H7 (cell line): ENCODE data around the gene TAPBPL. TPM values are rescaled to one million over a fixed set of nuclear protein-coding genes. Genes with fewer than 3 reads are reported as not detected.
A peak's percentile ranks its signal among the peaks of the same experiment; 100 is the strongest.

Experiments
- DNase-seq: peaks from one replicate; pipeline ENCODE4 v3.0.0; 2012
- H3K27me3 ChIP-seq: 2 replicates; pipeline ENCODE4 v1.6.0; 2011; ENCODE audit warnings: mild to moderate bottlenecking, low read length; ENCODE audit not compliant: control insufficient read depth, insufficient read depth
- H3K36me3 ChIP-seq: replicated peaks from 2 replicates; pipeline ENCODE4 v1.5.1; 2011; ENCODE audit warnings: low read length; ENCODE audit not compliant: control insufficient read depth, insufficient read depth
- H3K4me3 ChIP-seq: 2 replicates; pipeline ENCODE4 v1.5.1; 2011; ENCODE audit warnings: low read depth, mild to moderate bottlenecking, control low read depth, low read length, moderate library complexity; ENCODE audit not compliant: insufficient read depth
- total RNA-seq: library from RNA; depleted of rRNA; stranded (reverse); fragments of >200 nt; shearing (Covaris generic); gene quantifications from 2 replicates; pipeline ENCODE4 v1.2.3, GENCODE V29; 2014; rRNA removed

TAPBPL gene, protein sequence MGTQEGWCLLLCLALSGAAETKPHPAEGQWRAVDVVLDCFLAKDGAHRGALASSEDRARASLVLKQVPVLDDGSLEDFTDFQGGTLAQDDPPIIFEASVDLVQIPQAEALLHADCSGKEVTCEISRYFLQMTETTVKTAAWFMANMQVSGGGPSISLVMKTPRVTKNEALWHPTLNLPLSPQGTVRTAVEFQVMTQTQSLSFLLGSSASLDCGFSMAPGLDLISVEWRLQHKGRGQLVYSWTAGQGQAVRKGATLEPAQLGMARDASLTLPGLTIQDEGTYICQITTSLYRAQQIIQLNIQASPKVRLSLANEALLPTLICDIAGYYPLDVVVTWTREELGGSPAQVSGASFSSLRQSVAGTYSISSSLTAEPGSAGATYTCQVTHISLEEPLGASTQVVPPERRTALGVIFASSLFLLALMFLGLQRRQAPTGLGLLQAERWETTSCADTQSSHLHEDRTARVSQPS
- total RNA-seq: 0.62 and 1.0 TPM in 2 replicates

DNA sequence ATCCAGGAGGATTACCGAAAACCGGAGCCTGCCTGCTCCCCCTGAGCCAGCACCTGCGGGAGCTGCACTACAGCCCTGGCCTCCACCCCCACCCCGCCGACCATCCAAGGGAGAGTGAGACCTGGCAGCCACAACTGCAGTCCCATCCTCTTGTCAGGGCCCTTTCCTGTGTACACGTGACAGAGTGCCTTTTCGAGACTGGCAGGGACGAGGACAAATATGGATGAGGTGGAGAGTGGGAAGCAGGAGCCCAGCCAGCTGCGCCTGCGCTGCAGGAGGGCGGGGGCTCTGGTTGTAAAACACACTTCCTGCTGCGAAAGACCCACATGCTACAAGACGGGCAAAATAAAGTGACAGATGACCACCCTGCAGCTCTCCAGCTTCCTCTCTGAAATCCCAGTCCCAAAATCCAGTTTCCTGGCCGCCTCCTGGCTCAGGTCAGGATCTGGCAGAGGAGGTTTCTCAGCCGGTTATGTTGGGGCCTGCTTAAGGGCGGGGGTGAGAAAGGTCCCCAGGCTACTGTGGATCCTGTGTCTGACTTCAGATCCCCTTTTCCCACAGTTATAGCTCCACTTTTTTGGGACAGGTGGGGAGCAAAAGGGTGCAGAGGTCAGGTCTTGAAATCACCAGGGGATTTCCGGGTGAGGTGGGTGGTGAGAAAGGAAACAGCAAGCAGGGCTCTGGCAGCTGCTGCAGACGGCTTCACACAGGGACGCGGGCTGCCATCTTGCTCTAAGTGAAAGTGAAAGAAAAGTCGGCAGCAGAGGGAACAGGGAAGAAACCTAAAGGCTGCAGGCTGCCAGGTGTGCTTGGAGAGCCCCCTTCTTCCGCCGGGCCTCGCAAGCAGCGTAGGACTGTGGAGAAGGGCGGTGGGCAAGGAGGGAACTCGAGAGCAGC lies at the start of gene TAPBPL:
TAPBPL (plus strand) TSS at position 695 of the 897 bp plus-strand sequence. CDS start 207 bp downstream, outside the sequence.
- DNase-seq: peak; percentile 88
- peak within 1 kb of the TSS; percentile 12; the same call in 1 of the 2 replicates for H3K4me3 ChIP-seq
- H3K27me3 ChIP-seq: no peaks in the 10 kb centered on the region
- no peaks in the 10 kb centered on the region for H3K36me3 ChIP-seq

DNA sequence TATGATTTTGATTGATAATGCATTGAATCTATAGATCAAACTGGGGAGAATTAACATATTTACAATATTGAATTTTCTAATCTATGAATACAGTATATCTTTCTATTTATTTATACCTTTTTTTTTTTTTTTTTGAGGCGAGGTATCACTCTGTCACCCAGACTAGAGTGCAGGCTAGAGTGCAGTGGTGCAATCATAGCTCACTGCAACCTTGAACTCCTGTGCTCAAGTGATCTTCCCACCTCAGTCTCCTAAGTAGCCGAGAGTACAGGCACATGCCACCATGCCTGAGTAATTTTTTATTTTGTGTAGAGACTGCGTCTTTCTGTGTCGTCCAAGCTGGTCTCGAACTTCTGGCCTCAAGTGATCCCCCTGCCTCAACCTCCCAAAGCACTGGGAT lies 47.5 kb upstream of the TAPBPL start:
- no peak for DNase-seq
- H3K27me3 ChIP-seq: no peaks in the 10 kb centered on the region
- no peak overlapping the region for H3K4me3 ChIP-seq
- no peaks in the 10 kb centered on the region for H3K36me3 ChIP-seq

DNA sequence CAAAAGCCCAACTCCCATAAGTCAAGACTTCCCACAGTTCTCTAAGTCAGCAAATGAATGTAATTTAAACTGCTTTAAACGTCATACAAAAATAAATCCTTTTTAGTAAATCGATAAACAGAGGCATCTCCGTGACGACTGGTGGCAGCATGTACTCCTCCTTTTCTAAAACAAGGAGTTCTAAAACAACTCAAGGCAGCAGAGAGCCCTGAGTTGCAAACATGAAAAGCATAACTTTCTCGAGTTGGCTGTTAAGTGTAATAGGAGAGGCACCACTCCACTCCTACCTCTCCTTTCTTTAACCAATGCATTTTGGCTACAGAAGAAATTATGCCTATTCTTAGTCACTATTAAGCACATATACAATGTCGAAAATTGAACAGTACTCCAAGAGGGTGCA lies 45.9 kb upstream of the TAPBPL start:
- Histone ChIP-seq H3K27me3 (no peaks in the 10 kb centered on the region), H3K4me3 (no peak overlapping the region), H3K36me3 (no peaks in the 10 kb centered on the region)
- DNase-seq: no peak

GRCh38 chr12:6407236-6407954 lies 44.4 kb upstream of the TAPBPL start:
- H3K27me3 ChIP-seq: no peaks in the 10 kb centered on the region
- no peak for DNase-seq
- H3K4me3 ChIP-seq: no peak overlapping the region
- no peaks in the 10 kb centered on the region for H3K36me3 ChIP-seq

DNA sequence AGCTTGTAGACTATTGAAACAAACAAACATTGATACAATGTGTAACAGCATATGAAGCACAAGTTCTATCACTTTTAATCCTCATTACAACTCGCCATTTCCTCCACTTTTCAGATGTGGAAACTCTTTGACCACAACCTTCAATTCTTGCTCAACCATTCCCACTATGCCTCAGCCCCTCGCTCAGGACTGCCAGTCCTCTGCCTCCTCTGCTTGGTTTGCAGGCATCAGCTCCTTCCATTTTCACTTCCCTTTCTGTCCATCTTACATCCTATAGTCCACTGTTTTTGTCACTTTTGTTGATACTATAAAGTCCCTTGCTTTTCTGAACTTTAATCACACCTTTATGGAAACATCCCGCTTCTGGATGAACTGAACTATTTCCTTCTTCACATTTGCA lies 35.2 kb upstream of the TAPBPL start:
- Histone ChIP-seq H3K4me3 (no peak overlapping the region), H3K36me3 (no peaks in the 10 kb centered on the region), H3K27me3 (no peaks in the 10 kb centered on the region)
- no peak for DNase-seq

GRCh38 chr12:6418796-6419195 lies 33.0 kb upstream of the TAPBPL start:
- no peaks in the 10 kb centered on the region for H3K36me3 ChIP-seq
- no peak overlapping the region for H3K4me3 ChIP-seq
- H3K27me3 ChIP-seq: no peaks in the 10 kb centered on the region
- no peak for DNase-seq

GRCh38 chr12:6420364-6420763 lies 31.5 kb upstream of the TAPBPL start:
- no peaks in the 10 kb centered on the region for H3K36me3 ChIP-seq
- H3K4me3 ChIP-seq: no peak overlapping the region
- no peak for DNase-seq
- H3K27me3 ChIP-seq: no peaks in the 10 kb centered on the region

- DNase-seq: peak; percentile 87
- no peaks in the 10 kb centered on the region for H3K36me3 ChIP-seq
- H3K27me3 ChIP-seq: no peaks in the 10 kb centered on the region
- H3K4me3 ChIP-seq: no peak overlapping the region
Measured at GRCh38 chr12:6423267-6424007, 28.4 kb upstream of the TAPBPL start.

- H3K4me3 ChIP-seq: no peak overlapping the region
- no peaks in the 10 kb centered on the region for H3K27me3 ChIP-seq
- DNase-seq: no peak
- no peaks in the 10 kb centered on the region for H3K36me3 ChIP-seq
Measured at GRCh38 chr12:6424008-6424347, 27.9 kb upstream of the TAPBPL start.

- Histone ChIP-seq H3K36me3 (no peaks in the 10 kb centered on the region), H3K4me3 (no peak overlapping the region), H3K27me3 (no peaks in the 10 kb centered on the region)
- DNase-seq: no peak
Measured at GRCh38 chr12:6424866-6425265, 27.0 kb upstream of the TAPBPL start.

- Histone ChIP-seq H3K4me3 (no peak overlapping the region), H3K27me3 (no peaks in the 10 kb centered on the region), H3K36me3 (no peaks in the 10 kb centered on the region)
- DNase-seq: no peak
Measured at GRCh38 chr12:6425590-6426531, 26.0 kb upstream of the TAPBPL start.

- Histone ChIP-seq H3K36me3 (no peaks in the 10 kb centered on the region), H3K27me3 (no peaks in the 10 kb centered on the region), H3K4me3 (no peak overlapping the region)
- no peak for DNase-seq
Measured at GRCh38 chr12:6426882-6427671, 24.8 kb upstream of the TAPBPL start.
